COR-L47 (cell line): ENCODE data around the gene TECTB.

Experiments used
- DNase-seq: peaks from one replicate; lab custom pipeline; 2025; lab: John Stamatoyannopoulos, UW

The TECTB gene

GRCh38 chr10:112347709-112348671 is 64.8 kb downstream of the TECTB start:
- no peak for DNase-seq

- DNase-seq, result no peak
These were observed 65.6 kb downstream of the TECTB start for GRCh38 chr10:112348759-112349158.

GRCh38 chr10:112349521-112350085 is 66.4 kb downstream of the TECTB start:
- no peak for DNase-seq

- no peak for DNase-seq
These were observed 67.9 kb downstream of the TECTB start for GRCh38 chr10:112351146-112351545.

- DNase-seq, result no peak
These were observed 68.8 kb downstream of the TECTB start for GRCh38 chr10:112352044-112352443.

GRCh38 chr10:112353046-112353445 is 69.8 kb downstream of the TECTB start:
- no peak for DNase-seq
